Fibroblast of the aortic adventitia (primary cell): Measurements from ENCODE around the gene SCRN2. TPM values are rescaled to one million over a fixed set of nuclear protein-coding genes. Genes with fewer than 3 reads are reported as not detected.
A peak's percentile ranks its signal among the peaks of the same experiment; 100 is the strongest.

ENCODE experiments used
- DNase-seq: peaks from one replicate; pipeline ENCODE4 v3.0.0-alpha.2; 2010; ENCODE audit warnings: low read depth
- H3K4me3 ChIP-seq: 2 replicates; pipeline ENCODE4 v1.5.1; 2011; ENCODE audit warnings: low read depth, mild to moderate bottlenecking, control low read depth, low read length, moderate library complexity
- CTCF ChIP-seq: IDR thresholded peaks from 2 replicates; pipeline ENCODE4 v1.5.1; 2011; ENCODE audit warnings: mild to moderate bottlenecking, low read length, control low read depth, inconsistent platforms; ENCODE audit not compliant: insufficient read depth
- total RNA-seq: library from RNA; depleted of rRNA; stranded (reverse); fragments of >200 nt; gene quantifications from 2 replicates; pipeline ENCODE4 v1.2.3, GENCODE V29; 2012; ENCODE audit warnings: low replicate concordance

The SCRN2 gene
- total RNA-seq, 1 donor = 14.7 TPM

GRCh38 chr17:47803751-47804150 lies 37.3 kb downstream of the SCRN2 start:
- TF ChIP-seq CTCF = no peak
- no peak for DNase-seq
- no peak overlapping the region for H3K4me3 ChIP-seq

DNA sequence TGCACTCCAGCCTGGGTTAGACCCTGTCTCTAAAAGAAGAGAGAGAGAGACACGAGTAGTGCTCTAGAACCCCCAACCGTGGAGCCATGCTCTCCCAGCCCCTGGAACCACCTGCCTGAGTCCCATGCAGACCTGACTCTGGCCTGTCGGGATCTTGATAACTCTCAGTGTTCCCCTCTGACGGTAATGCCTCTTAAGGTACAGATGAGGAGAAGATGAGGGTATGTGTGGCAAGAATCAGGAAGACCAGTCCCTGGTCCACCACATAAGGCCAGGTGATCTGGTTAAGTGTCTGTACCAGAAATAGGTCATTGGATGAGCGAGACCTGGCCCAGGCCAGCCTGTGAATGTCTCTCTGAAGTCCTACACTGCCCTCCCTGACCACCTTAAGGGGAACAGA lies 37.9 kb downstream of the SCRN2 start:
- H3K4me3 ChIP-seq = no peak overlapping the region
- no peak for DNase-seq
- no peak for TF ChIP-seq CTCF

GRCh38 chr17:47802341-47803022 lies 38.6 kb downstream of the SCRN2 start:
- peak; percentile 70 for TF ChIP-seq CTCF
- DNase-seq = peak; percentile 46
- H3K4me3 ChIP-seq = no peak overlapping the region

DNA sequence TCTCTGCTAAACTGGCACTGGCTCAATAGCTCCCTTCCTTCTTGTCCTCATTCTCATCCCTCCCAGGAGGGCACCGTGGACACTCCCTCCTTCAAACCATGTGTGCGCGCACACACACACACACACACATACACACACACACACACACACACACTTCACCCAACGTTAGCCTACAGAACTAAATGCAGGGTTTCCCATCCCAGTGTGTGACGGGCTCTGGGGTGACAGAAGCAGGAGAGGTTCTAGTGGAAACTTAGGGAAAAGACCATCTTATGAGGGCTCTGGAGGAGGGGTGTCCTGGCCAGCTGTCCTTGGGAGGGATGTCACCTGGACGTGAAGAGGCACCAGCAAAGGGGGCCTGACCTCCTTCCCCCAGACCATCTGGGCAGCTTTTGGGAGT lies 39.2 kb downstream of the SCRN2 start:
- H3K4me3 ChIP-seq = no peak overlapping the region
- DNase-seq = no peak
- TF ChIP-seq CTCF = no peak

DNA sequence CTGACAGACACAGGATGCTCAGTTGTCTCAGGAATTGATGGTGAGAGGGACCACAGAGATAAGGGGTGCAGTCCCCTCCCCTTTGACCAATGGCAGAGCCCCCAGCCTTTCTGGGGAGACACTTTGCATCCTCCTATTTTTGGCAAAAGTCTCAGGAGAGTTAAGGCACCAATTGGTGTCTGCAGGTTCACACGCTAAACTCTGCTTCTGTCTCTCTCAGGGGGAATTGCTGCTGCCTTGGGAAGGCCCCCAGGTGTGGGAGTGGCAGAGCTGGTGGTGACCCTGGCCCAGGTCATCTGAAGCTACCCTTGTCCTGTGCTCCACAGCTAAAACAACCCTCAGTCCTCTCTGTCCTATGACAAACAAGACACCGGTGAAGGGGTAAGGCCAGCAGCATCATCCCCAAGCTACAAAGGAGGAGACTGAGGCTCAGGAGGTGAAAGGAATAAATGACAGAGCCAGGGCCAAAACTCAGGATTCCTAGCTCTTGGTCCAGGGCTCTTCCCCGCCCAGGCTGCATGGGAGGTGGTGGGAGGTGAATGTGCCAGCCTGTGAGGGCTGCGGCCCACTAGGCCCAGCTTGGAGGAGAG lies 39.8 kb downstream of the SCRN2 start:
- no peak for TF ChIP-seq CTCF
- no peak overlapping the region for H3K4me3 ChIP-seq
- no peak for DNase-seq

DNA sequence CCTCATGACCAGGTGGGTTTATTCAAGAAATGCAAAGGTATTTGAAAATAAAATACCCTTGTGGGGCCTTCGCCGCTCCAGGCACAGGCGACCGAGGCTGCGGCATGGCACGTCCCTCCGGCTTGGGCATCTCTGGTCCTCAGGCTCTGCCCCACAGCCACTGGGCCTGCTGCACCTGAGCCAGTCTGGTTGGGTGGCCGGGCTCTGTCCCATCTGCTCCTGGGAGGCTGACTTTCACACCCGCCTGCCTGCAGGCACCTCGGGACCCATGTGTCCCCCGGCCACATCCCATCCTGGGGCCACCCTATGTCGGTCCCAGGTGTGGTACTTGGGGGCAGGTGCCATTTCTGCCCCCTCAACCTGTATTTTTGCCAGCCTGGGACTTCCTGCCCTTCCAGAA lies 40.4 kb downstream of the SCRN2 start:
- no peak for DNase-seq
- no peak for TF ChIP-seq CTCF
- H3K4me3 ChIP-seq = no peak overlapping the region
